GM10248 (cell line): Measurements from ENCODE around the gene ANKUB1.

Experiments used
- CTCF ChIA-PET: fragments of 300-600 bp; sonication (Branson Sonifier 250); formaldehyde crosslinking; extraction: SDS; loops from one replicate; lab custom pipeline; 2021; ENCODE audit warnings: antibody characterized with exemption; lab: Yijun Ruan, JAX
- POLR2A ChIA-PET: fragments of 350-650 bp; sonication (Branson Sonifier 250); formaldehyde crosslinking; extraction: SDS; loops from one replicate; lab custom pipeline; 2020; ENCODE audit warnings: antibody characterized with exemption; lab: Yijun Ruan, JAX
- DNase-seq: peaks from one replicate; pipeline ENCODE4 v3.0.0; 2012; ENCODE audit errors: extremely low spot score
- CTCF ChIP-seq: IDR thresholded peaks from 2 replicates; pipeline ENCODE4 v1.5.1; 2012; ENCODE audit warnings: mild to moderate bottlenecking, low read depth; ENCODE audit errors: extremely low read depth, missing control alignments, control extremely low read depth

ANKUB1 gene

GRCh38 chr3:149739396-149739795 is 53.0 kb downstream of the ANKUB1 start:
- DNase-seq: no peak
- TF ChIP-seq CTCF: no peak
- ChIA-PET POLR2A (no interaction called here), CTCF (interaction anchor here (1.4 to 1.9 kb wide), 3 partner anchors 22 to 227 kb away, joined by 3 to 4 read pairs (median 4); no protein-coding TSS in a partner anchor)

- POLR2A ChIA-PET: no interaction called here
- DNase-seq: no peak
- CTCF ChIA-PET: interaction anchor here (1.4 kb wide), 1 partner anchor 227 kb away, joined by 3 read pairs; no protein-coding TSS in a partner anchor
- TF ChIP-seq CTCF: no peak
Observed at GRCh38 chr3:149738876-149739275, 53.5 kb downstream of the ANKUB1 start.

DNA sequence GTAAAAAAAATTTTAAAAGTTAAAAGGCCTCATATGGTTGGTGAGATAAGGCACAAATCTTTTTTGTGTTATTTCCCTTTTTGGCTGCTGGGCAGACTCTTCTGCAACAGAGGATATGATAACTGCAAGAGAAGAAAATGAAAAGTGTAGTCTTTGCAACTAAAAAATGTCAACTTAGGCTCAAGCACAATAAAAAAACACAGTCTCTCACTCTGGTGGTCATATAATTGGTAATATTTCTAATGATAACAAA is 55.5 kb downstream of the ANKUB1 start:
- TF ChIP-seq CTCF: no peak
- ChIA-PET POLR2A (interaction anchor here (0.6 kb wide), 1 partner anchor 186 kb away, joined by 3 read pairs; no protein-coding TSS in a partner anchor), CTCF (interaction anchor here (1.0 to 1.2 kb wide), 3 partner anchors 11 to 34 kb away, joined by 3 read pairs; no protein-coding TSS in a partner anchor)
- DNase-seq: no peak

DNA sequence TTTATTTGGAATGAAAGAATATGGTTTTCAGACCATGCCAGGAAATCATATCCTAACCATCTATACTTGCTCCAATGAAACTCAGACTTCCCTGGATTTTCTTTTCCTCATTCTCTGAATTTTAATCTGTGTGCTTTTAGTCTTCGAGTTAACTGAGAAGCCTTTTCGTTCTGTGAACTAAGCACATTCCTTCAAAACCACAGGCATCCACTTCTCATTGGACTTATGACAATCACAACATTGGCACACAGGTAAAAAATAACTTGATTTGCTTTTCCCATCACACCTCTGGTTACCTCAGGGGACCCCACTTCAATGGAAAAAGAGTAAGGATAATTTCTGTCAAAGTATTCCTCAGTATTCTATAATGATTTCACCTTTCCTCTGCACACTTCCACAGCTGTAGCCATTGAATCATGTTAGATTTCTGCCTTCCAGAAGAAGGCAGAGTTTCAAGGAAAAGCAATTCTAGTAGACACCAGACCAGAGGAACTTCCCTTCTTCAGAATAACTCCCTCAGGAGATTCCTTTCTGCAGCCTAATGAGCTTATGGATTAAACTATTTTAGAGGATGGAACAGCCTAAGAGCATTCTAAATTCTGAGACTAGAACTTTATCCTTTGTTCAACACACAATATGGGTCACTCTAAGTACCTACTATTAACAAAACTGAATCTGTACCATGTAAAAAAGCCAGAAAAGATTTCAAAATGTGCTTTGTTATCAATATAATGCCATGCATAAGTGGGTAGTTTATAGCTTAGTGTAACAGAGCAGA is 56.0 kb downstream of the ANKUB1 start:
- no peak for TF ChIP-seq CTCF
- CTCF ChIA-PET: interaction anchor here (1.2 kb wide), 2 partner anchors 10 to 35 kb away, joined by 3 read pairs; no protein-coding TSS in a partner anchor
- DNase-seq: no peak
- POLR2A ChIA-PET: interaction anchor here (0.6 kb wide), 1 partner anchor 187 kb away, joined by 3 read pairs; no protein-coding TSS in a partner anchor

DNA sequence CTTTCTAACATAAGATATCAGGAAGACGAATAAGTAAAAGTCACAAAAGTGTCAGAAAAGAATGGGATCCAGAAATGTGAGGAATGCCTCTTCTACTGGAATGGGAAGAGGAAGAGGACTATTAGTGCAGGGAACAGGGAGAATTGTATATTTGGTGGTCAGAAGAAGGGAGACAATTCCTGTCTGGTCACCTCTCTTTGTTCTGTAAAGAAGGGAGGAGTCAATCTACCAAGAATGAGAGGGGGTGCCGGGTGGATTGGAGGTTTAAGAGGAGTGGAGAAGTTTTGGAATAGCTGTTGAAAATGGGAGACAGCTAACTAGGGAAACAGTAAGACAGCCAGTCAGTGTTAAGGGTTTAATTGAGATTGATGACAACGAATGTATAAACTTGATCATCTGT is 60.1 kb downstream of the ANKUB1 start:
- CTCF ChIA-PET: interaction anchor here (1.4 kb wide), 1 partner anchor 15 kb away, joined by 4 read pairs; no protein-coding TSS in a partner anchor
- POLR2A ChIA-PET: no interaction called here
- no peak for TF ChIP-seq CTCF
- no peak for DNase-seq

GRCh38 chr3:149727656-149728055 is 64.7 kb downstream of the ANKUB1 start:
- ChIA-PET POLR2A (no interaction called here), CTCF (interaction anchor here (1.4 to 2.9 kb wide), 3 partner anchors 10 to 81 kb away, joined by 4 to 13 read pairs (median 6); no protein-coding TSS in a partner anchor)
- no peak for DNase-seq
- TF ChIP-seq CTCF: no peak
